ENCODE results near the gene LHFPL2.
A peak's percentile ranks its signal among the peaks of the same experiment; 100 is the strongest.

LHFPL2 gene

DNA sequence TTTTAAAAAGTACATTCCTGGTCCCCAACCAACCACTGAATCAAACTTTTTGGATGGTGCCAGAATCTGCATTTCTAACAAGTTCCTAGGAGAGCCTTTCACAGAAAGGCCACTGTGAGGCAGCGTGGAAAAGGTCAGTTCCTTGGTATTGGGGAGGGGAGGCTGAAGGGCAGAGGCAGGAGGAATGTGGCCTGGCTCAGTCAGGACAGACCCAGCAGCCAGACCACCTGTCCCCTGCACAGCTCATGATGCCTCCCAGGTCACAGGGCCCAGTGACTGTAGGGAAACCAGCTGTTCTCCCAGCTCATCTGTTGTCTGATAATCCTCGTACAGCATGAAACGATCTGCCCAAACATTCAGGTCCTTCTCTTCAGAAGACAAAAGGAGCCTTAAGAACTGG lies 132.9 kb downstream of the LHFPL2 start:
- no peak for DNase-seq

DNA sequence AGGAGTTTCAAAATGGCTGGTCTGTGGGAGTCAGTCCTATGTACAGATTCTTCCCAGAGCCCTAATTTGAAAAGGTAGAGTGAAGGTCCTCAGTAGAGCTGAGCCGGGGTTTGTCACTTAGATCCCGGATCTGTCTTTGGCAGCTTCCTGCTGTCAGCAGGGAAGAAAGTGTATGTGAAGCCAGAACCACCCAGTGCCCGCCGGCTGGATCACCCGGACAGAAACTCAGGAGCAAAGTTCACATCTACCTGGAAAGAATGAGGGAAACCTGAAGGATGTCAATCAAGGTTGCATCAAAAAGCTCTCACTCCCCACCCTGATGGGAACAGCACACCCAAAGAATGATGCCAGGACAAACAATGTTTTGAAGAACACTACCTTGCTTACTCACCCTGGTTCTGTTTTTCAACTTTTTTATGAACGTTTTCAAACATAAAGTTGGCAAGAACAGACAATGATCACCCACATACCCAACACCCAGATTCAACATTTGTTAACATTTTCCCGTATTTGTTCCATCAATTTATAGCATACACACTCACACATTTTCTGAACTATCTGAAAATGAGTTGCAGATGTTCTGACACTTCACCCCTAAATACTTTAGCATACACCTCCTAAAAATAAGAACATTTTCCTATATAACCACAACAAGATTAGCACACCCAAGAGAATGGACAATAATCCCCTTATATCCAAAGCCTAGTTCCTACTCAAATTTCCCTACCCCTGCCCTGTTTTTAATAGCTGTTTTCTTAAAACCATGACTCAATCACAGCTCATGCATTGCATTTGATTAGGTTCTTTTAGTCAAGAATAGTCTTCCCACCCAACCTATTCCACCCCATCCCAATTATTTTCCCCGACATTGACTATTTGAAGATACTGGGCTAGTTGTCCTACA lies 133.9 kb downstream of the LHFPL2 start:
- DNase-seq: no peak

DNA sequence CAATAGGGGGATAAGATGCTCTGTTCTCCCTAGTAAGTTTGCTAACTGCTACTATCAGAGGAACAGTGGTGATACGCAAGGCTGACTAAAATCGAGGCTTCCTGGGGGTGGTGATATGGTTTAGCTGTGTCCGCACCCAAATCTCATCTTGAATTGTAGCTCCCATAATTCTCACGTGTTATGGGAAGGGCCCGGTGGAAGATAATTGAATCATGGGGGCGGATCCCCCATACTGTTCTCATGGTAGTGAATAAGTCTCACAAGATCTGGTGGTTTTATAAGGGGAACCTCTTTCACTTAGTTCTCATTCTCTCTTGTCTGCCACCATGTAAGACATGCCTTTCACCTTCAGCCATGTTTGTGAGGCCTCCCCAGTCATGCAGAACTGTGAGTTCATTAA lies 135.1 kb downstream of the LHFPL2 start:
- no peak for DNase-seq

DNA sequence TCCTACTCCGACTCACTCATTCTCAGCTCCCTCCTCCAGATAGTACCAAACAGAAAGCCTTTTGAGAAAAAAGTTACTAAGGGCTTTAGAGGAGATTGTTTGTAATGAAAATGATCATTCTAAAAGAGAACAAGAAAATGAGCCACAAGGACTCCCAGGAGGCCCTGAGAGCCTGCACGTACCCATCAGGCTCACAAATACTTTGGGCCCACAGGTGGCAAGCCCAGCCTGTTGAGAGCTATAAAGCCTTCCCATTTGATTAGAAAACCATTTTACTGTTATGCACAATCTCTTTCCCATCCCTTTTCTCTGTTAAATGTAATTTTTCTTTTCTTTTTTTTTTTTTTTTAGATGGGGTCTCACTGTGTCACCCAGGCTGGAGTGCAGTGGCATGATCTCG lies 136.1 kb downstream of the LHFPL2 start:
- DNase-seq: no peak

DNA sequence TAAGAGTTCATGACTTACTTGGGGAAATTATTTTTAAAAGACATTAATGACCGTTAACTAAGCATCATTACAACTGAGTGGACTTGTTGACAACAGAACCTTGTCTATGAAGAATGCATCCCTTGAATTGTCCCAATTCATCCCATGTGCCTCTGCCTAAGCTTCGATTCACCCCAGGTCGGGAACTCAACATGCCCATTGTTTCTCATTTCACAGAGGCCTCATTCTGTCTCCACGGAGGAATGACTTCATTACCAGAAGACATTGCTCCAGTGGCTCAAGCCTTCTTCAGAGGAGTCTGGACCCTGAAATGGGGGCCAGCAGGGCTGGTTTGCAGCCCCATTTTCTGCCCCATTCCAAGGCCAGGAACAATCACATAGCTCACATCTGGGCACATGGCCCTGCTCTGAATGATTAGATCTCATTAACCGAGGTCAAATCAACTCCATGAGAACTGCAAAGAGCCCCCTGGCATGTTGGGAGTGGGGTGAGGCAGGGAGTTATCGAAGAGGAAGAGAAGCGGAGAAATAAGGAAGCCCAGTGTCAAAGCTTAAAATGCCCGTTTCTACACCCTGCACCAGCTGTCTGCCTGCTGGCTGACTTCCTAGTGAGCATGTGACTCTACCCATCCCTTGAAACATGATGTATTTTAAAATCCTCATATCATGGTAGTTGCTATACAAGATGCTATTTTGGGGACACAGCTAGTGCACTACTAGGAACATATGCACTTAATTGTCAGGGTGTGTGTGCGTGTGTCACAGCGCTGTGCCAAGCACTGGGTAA lies 137.3 kb downstream of the LHFPL2 start:
- no peak for DNase-seq

DNA sequence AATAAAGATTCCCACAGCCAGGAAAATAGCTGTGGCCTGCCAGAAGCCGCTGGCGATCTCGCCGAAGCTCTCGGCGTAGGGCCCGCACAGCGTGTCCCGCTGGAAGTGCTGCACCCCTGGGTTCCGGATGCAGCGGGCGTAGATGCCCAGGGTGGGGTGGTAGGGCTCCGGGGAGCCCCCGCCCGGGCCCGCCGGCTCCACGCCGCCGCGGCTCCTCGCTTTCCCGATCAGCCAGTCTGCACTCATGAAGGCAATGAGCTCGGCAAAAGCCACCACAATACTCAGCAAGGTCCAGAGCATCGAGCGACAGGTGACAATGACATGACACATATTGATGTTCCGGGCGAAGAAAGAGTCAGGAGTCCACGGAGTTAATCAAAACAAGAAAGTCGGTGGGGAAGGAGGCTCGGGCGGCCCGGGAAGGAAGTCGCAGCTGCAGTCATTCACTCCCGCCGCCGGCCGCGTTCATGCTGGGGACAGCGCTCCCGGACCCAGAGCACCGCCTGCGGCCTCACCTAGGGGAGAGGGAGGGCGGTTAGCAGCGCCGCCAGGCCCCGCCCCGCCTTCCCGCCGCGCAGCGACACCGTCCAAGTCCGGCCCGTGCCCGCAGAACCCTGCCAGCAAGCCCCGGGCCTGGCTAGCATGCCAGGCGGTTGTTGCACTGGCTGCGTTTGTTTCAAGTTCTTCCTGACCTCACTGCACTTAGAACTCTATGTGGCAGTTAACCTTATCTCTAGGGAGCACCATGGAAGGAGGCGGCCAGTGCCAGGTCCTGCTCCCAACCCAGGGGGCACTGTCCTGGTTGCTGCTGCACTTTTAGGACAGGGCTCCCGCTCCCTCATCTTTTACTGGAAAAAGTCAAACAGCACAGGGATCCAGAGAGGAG lies 138.4 kb downstream of the LHFPL2 start:
- no peak for DNase-seq

DNA sequence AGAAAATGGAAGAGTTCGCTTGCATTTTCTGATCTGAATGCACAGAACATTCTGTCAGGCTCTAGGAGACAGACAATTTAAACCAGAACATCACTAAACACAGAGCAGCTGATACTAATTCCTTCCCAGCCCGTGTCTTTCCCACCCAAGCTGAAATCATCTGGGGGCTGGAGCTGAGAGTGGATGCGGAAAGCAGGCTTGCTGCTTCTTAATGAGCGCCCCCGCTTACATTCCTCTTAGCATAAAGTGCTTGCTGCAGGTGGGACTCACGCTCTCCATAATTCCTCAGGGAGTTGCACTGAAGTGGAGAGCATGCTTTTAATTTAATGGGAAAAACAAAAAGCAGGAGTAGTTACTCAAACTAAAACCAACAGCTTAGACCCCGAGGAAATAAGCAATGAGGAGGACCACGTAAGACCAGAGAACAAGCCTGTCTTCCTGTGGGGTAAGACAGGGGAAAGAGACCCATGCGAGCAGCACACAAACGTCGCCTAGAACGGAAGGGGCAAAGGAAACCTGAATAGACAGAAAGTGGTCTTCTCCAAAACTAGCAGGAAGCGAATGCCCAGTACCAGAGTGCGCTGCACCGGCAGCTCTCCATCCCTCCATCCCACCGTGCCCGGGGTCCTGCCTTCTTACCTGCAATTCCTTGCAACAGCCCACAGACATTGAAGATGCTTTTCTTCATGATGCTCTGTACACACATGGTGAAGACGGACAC lies 139.3 kb downstream of the LHFPL2 start:
- no peak for DNase-seq

DNA sequence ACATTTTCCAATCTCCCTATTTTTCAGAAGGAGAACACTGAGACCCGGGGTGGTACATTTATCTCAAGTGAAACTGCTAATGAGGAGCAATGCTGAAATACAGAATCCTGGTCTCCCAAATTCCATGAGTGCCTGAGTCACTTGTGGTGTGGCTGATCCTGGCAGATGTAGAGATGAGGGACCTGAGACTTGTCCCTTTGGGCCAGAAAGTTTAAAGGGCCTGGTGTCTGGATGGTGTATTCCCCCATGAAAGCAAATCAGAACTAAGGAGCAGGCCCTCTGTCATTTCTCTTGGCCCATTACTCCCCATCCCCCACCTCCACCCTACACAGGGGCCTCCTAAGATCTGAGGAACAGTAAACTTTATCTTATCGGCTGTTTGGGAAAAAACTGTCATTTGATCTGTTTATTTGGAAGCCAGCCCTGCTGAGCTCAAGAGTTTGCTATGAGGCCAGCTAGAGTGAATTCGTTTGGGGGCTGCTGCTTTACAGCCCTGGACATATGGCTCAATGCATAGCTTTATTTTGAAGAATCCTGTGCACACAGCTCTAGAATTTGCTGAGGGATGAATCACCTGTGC lies 140.3 kb downstream of the LHFPL2 start:
- DNase-seq: peak; percentile 44

DNA sequence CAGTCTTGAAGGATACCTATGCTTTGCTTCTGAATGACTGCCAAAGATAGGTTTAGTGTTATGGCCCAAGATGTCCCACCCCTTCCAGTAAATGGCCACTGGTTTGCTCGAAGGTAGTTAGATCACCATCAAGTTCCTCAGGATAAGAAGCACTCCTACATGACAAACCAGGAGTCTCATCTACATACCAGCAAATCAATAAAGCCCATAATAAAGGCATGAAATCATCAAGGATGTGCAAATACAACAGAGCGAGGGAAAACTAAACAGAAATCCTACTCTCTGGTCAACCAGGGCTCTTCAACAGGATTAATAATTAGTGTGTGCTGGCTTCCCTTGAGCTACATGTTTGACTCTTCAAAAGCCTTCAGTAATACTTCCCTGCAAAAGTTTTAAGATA lies 141.0 kb downstream of the LHFPL2 start:
- no peak for DNase-seq

DNA sequence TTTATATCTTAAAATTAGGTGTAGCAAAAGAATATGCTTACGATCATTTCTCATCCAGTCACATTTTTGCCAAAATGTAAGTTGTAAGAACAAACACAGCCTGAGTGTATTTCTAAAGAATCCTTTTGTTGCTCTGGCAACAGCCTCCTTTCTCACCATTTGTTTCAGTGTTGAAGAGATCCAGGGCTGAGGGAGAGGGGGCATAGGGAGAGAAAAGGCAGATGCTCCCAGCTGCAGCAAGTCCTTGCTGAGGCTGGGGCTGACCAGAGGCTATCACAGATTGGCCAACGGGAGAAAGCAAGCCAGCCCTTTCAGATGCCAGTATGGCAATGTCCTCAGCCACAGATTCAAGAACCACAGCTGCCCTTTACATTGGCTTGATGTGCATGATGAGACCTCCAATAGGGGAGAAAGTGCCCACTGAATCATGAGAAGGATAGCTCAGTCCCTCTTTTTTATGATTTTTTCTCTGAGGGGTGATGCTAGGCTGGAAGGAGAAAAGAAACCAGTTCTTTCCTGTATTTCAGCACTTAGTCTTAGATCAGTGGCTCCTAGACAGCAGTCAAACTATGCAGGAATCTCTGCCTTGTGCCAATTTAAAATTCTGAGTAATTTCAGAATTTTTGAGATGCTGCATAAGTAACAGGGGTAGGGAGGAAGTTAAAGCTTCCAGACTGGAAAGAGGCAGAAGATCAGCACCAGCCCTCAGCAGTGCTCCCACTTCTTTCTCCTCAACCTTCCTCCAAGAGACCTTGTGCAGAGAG lies 142.1 kb downstream of the LHFPL2 start:
- DNase-seq: no peak

DNA sequence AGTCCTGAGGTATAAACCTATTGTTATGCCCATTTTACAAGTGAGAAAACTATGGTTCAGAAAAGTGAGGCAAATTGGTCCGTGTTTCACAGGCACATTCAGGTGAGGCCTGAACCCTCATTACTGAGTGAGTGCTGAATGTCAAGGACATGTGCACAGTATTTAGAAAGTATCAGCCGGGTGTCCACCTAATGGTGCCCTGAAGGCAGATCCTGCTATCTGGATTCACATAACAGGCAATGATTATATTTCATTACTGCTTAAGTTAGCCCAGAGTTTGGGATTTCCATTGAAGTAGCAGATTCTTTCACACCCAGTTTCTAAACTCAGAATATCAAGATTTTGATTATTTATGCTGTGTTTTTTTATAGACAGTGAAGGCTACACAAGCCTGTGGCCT lies 142.7 kb downstream of the LHFPL2 start:
- no peak for DNase-seq

DNA sequence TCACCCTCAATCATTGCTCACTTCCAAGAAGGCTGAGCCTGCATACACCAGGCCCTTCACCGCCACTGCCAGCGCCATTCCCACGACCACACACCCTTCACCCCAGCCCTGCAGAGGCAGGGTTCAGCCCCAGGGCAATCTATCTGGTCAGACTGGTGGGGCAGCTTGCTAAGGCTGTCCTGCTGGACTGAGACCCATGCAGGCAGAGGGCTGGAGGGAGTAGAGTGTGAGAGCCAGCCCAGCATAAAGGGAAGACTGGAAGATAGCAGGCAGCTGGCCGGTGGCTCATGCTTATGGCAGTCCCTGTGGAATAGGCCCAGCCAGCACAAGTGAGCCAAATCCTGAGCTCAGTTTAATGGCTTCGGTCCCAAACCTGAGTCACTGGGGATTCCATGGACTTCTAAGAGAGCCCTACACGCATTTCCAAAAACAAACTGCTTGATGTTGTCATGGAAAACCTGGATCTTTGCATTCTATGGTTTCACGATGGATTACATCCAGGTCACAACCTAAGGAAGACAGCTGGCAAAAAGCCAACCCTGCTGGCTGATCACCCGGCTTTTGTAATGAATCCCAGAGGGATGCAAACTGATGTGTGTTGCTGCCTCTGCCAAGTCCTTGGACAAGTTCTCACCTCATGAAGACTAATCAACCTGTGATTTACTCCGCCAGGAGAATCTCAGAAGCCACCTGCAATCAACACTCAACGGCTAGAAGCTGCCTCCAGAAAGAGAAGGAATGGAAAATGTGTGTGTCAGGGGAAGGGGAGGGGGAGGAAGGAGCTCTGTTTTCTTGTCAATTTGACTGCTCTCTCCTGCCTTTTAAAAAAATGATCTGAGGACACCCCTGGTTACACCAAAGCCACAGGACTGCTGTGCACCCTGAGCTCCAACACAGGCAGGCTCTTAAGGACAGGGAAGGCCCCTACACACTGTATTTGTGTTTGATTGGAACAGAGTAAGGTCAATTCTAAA lies 143.6 kb downstream of the LHFPL2 start:
- DNase-seq: peak; percentile 98

DNA sequence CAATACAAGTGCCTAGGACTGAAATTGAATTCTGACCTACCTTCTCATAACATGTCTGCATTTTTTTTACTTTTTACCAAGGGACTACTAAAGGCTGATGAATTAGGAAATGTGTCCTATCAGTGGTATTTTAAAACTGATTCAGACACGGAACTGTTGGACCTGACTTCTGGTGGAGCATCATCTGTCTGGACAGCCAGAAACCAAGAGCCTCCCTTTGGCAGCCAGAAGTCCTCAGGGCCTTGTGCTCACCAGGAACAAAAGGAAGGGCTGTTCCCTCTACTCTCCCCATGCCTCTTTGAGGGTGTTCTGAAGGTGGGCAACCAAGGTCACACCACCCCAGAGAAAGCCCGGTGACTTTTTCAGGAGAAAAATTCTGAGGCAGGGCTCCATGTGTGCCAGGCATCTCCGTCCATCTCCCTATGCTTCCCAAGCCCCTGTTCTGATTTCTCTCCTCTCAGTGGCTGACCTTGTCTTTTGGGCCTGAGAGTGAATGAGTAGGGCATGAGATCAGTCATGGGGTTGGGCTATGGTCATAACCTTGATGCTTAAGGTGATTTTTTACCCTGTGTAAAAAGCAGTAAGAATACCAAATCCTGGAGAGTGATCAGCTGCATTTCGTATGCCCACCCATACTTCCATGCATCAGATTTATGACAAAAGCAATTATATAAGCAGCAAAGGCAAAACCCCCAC lies 144.5 kb downstream of the LHFPL2 start:
- no peak for DNase-seq

DNA sequence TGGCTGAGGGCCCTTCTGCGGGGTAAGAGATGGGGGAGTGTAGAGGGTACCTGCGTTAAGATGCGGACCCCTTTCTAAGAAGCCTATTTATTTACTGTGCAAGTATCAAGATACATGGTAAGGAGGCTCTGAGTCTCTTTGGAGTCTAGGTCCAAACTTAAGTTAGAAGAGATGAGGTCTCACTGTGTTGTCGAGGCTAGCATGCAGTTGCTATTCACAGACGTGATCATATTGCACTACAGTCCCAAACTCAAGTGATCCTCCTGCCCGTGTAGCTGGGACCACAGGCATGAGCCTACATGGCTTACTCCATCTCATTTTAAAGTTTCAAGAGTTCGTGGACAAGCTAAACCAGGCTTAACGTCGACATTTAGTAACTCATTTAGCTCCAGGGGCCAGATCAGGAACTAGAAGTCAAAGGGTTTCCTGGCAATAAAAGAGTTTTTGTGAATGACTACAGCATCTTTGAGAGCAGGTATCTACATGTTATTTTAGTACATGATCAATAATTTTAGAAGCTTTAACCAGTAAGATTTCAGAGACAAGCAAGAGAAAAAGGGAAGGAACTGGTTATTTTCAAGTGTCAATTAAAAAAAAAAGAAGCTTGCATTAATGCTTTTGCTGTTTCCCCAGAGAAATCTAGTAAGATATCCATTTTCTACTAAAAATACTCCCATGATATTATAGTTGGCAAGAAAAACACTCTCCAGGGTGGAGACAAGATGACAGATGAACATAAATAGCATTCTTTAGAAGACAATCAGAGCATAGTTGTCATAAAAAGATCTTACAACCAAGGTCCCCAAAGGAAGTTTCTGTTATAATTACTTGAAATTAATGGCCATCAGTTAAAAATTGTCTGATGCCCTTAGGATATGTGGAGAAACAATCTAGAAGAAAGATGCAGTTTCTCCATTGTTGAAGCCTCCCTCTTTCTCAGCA lies 146.9 kb downstream of the LHFPL2 start:
- DNase-seq: peak; percentile 14

DNA sequence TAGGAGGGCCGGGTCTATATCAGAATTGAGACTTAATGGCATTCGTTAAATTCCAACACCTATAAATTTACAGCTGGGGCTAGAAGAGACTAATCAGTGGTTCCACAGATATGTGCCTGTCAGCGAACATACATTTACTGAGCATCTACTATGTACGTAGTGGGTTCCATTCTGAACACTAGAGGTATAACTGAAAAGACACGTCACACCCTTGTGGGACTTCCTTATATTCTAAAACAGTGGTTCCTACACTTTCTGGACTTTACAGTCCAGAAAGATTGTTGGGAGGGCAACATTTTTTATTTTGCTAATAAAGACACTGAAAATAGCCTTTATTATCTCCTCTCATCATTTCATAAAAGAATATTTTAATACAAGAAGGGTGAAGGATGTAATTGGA lies 147.7 kb downstream of the LHFPL2 start:
- DNase-seq: no peak

DNA sequence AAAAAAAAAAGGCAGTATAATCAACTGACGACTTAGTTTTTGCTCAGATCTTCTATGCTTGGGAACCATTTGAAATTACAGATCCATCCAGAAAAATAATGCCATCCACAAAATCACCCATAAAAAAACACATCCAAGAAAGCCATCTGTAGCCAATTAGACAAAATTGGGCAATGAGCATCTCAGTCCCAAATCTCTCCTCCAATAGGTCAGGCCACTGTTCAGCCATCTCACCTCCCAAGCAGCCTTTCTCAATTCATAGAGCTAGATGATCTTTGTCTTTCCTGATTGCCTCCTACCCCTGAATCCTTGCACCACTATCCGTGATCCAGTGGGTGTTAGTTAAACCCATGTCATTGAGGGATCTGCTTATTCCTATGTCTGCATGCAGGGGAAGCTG lies 148.5 kb downstream of the LHFPL2 start:
- no peak for DNase-seq

DNA sequence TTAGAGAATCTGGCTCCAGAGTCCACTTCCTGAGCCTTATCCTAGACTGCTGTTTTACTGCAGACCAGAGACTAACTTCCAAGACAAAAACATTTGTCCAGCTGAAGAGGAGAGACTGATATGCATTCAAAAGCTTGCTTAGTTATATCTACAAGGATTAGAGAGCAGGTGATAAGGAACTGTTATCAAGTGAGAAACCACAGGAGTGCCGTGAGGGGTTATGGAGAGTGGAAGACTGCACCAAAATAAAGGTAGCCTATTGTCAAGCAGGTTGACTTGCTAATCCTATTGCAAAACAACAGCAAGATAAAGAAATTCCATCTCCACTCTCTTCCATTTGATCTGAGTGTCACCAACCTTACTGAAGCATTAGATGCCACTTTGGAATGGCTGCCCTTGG lies 149.1 kb downstream of the LHFPL2 start:
- DNase-seq: no peak
